GM18520 (cell line): ENCODE measurements around the gene NPAS1.
A peak's percentile ranks its signal among the peaks of the same experiment; 100 is the strongest.

Experiments
- ATAC-seq: cut with Tn5 transposase; IDR thresholded peaks from one replicate; pipeline ENCODE4 v1.9.1; 2021; ENCODE audit not compliant: unreplicated experiment

The NPAS1 gene

DNA sequence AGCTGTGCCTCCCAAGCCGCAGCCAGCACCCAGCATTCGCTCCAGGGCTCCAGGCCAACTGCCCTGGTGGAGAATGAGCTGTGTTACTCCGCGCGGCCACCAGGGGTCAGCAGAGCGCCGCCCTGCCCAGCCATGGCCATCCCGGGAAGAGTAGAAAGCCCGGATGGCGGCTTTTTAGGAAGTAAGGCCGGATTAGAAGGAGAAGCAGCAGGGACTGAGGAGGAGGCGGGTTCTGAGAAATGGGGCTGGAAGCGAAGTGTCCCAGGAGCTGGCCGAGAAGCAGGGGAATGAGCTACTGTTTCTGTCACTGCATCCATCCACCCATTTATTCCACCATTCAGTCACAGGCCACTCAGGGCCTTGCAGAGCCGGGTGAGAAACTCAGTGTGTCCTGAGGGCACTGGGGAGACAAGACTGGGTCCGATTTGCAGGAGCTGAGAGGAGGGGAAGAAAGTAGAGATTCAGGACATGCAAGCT, 6.6 kb upstream of the NPAS1 start:
- no peak for ATAC-seq

DNA sequence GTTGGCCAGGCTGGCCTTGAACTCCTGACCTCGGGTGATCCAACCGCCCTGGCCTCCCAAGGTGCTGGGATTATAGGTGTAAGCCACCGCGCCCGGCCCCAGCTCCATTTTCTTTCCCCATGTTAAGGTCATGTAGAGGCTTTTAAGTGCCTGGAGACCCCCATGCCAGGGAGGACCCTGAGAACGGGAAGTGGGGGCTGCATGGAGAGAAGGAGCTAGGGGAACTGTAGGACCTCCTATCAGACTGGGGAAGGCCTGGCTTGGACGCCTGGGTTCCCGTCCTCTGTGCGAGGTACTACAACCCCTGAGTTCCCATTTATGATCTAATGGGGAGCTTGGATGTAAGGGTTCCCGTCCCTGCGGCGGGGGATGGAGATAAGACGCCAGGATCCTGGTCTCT, 714 bp upstream of the NPAS1 start:
- no peak for ATAC-seq

DNA sequence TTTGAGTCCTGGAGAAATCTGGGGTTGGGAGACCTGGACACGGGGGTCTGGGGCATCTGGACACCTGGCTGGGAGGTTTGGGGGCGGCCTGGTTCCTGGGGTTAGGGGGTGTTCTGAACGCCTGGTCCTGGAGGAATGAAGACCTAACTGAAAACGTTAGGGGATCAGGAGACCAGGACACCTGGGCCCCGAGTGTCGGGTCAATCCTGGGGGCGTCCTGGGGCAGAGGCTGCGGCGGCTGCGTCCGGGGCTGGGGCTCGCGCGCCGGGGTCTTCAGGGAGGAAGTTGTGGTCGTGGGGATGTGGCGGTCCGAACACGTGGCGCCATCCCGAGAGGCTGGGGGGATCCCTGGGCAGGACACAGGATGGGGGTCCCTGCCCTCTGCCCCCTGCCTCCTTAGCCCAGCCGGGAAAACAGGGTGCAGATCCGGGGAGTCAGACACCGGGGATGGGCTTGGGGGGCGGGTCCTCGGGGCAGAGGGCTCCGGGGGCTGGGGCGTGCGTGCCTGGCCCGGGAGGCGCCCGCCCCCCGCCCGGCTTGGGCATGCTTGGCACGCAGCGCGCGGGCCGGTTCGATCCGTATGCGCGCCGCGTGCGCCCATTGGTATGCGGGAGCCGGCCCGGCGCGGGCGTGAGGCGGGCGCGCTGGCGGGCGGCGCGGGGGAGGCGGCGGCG, 632 bp downstream of the NPAS1 start:
- ATAC-seq: no peak

DNA sequence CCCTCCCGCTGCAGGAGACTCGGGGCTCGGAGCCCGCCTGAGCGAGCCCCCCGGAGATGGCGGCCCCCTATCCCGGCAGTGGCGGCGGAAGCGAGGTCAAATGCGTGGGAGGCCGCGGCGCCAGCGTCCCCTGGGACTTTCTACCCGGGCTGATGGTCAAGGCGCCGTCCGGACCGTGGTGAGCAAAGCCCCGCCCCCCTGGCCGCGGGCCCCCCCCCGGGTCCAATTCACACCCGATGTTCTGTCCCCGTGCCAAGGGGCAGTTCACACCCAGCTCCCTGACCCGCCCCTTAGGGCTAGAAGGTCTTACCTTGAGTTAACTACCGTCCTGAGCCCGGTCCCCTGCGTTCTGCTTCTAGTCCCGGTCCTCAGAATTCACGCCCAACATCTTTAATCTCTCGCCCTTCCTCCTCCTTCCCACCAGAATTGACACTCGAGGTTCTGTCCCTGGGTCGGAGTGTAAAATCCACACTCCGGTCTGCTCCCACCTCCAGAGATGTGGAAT, 1.4 kb downstream of the NPAS1 start:
- no peak for ATAC-seq

- ATAC-seq: no peak
Measured at GRCh38 chr19:47021536-47022139, 2.0 kb downstream of the NPAS1 start.

DNA sequence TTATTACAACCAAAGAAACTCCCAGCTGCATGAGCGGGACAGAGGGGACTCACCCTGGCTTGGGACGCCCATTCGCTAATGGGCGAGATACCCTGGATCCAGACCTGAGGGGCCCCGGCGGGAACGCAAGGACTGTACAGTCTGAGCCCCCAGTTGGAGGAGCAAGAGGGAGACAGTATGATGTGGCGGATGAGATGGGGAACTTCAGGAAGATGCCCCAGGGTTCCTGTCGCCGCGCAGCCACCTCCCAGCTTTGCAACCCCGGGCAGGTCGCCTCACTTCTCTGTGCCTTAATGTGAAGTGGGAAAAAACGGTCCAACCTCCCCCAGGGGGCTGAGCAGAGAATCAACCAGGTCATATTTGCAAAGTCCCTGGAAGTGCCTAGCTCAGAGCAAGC, 2.5 kb downstream of the NPAS1 start:
- ATAC-seq: no peak

- ATAC-seq: no peak
Measured at GRCh38 chr19:47022541-47023447, 3.2 kb downstream of the NPAS1 start.

GRCh38 chr19:47023448-47023794, 3.8 kb downstream of the NPAS1 start:
- ATAC-seq: no peak

DNA sequence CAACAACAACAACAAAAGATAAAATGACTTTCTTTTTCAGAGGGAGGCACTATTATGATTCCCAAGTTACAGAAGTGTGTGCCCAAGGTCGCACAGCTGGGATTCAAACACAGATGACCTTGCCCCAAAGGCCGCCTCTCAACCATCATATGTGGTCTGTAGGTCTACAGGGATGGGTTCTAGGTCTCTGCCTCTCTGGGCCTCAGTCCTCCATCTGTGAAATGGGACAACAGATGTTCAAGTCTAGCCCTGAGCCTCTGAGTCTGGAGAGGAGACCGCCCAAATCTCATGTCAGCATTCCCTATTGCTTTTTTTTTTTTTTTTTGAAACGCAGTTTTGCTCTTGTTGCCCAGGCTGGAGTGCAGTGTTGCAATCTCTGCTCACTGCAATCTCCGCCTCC, 4.9 kb downstream of the NPAS1 start:
- ATAC-seq: no peak

- no peak for ATAC-seq
Measured at GRCh38 chr19:47026156-47026555, 6.5 kb downstream of the NPAS1 start.

DNA sequence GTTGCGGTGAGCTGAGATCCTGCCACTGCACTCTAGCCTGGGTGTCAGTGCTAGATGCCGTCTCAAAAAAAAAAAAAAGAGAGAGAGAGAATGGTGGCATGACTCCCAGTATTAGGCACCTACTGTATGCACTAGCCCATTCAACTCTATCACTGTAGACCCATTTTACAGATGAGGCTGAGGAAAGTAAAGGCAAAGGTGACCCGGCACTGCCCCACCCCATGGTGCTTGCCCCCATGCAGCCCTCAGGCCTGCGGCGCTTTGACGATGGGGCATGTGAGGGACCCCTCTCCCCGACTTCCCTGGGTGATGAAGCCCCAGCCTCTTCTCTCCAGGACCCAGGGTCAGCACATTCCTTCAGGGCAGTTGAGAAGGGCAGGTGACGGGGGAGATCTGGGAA, 7.3 kb downstream of the NPAS1 start:
- no peak for ATAC-seq

DNA sequence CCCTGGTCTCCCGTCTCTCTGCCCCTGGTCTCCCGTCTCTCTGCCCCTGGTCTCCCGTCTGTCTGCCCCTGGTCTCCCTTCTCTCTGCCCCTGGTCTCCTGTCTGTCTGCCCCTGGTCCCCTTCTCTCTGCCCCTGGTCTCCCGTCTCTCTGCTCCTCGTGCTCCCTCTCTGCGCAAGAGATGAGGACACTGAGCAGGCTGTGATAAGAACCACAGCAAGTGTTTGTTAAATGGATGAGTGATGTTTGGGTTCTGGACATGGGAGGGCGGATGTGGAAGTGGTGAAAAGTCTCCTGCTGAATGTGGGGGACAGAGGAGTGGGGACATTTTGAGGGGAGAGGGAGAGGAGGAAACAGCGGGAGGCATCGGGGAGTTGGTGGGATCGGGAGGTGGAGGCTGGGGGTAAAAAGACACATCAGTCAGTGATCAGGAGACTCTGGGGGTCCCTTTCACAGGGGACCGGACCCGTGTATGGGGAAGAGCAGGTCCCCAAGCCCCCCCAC, 8.0 kb downstream of the NPAS1 start:
- no peak for ATAC-seq

DNA sequence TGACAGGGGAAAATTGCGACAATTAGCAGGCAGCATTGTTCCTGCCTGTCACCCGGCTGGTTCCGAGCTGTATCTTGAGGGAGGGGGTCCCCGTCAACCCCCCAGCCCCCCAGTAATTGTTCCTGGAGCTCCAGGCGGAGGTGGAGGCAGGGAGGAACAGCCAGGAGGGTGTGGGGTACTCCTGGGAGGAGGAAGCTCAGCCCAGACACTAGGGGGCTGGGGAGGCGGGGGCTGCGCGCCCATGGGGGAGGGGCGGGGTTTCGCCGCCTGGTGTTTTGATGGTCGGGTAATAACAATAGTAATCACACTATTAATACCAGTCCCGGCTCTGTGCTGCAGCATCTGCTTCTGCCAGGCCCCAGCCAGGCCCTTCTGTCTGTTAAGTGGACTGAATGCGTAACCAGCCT, 8.6 kb downstream of the NPAS1 start:
- no peak for ATAC-seq

DNA sequence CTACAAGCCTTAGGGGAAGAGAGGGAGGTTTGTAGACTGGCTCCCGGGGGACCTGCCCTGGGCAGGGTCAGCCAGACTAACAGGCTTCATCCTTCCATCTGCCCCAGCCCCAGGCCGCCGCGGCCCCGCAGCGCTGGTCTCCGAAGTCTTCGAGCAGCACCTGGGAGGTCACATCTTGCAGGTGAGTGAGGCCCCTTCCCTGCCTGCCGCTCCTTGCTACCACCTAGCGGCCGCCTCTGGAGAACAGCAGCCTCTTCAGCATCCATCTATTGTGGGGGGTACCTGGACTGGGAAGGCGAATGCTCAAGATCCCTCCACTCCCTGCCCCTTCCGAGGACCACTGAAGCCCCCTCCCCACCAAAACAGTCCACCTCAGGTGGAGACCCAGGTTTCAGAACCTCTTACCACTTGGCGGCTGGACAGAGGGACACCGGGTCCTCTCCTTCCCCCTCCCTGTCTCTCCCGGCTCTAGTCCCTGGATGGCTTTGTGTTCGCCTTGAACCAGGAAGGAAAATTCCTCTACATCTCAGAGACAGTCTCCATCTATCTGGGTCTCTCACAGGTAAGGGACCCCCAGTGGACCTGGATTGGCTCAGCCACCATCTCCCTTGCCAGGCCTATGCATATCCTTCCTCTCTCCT, 12.7 kb downstream of the NPAS1 start:
- no peak for ATAC-seq

- peak; percentile 83 for ATAC-seq
Measured at GRCh38 chr19:47035127-47036096, 15.8 kb downstream of the NPAS1 start.

DNA sequence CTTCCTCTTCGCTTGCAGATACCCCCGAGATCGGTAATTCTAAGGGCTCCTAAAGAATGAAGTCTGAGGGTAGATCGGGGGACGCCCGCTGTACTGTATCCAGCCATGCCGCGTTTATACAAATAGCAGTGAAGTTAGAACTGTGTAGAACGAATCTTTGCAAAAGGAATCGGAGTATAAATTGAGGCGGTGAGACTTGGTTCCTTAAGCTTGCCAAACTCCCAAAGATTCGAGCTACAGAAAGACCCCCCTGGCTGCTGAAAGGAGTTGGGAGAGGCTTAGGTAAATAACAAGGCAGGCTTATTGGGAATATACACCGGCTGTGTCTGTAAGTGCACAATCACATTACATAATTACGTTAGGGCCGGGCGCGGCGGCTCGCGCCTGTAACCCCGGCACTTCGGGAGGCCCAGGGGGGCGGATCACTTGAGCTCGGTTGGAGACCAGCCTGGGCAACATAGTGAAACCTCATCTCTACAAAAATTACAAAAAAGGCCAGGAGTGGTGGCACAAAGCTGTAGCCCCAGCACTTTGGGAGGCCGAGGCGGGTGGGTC, 16.5 kb downstream of the NPAS1 start:
- no peak for ATAC-seq

- no peak for ATAC-seq
Measured at GRCh38 chr19:47037766-47038165, 18.1 kb downstream of the NPAS1 start.

DNA sequence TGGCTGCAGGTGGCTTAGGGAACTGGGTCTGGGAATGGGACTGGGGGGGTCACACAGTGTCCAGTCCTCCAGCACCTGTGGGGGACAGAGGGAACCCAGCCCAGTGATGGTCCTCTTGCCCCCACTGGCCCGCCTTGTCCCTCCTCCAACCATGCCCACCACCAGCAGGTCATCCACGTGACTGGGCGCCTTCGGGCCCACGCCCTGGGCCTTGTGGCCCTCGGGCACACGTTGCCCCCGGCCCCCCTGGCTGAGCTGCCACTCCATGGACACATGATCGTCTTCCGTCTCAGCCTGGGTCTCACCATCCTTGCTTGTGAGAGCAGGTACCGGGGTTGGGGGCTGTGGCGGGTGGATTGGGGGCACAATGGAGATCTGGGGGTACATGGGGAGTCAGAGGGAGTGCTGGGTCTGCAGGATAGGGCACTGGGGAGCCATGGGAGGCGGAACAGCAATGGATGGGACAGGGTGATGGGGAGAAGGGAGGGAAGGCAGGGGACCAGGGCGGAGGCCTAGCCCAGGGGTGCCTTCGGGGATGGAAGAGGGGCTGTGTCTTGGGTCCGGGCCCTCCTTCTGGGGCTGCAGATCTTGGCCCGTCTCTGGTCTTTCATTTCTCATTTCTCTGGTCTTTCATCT, 19.7 kb downstream of the NPAS1 start:
- no peak for ATAC-seq

- ATAC-seq: no peak
Measured at GRCh38 chr19:47040869-47041268, 21.2 kb downstream of the NPAS1 start.
